AG20443 (cell line): Measurements from ENCODE around the gene CD63.

Experiments
- DNase-seq: peaks from one replicate; pipeline ENCODE4 v3.0.0; 2012; ENCODE audit warnings: low spot score, mixed read lengths

CD63 gene

GRCh38 chr12:55704824-55705718 lies 23.7 kb downstream of the CD63 start:
- no peak for DNase-seq

GRCh38 chr12:55703901-55704761 lies 24.7 kb downstream of the CD63 start:
- DNase-seq = no peak

GRCh38 chr12:55703288-55703687 lies 25.5 kb downstream of the CD63 start:
- DNase-seq = no peak

GRCh38 chr12:55702861-55703260 lies 25.9 kb downstream of the CD63 start:
- DNase-seq = no peak

- DNase-seq = peak; percentile 32
These were observed 28.4 kb downstream of the CD63 start for GRCh38 chr12:55700255-55701018.

- no peak for DNase-seq
These were observed 29.2 kb downstream of the CD63 start for GRCh38 chr12:55699471-55700055.

- no peak for DNase-seq
These were observed 29.8 kb downstream of the CD63 start for GRCh38 chr12:55698965-55699364.

GRCh38 chr12:55698241-55698955 lies 30.4 kb downstream of the CD63 start:
- no peak for DNase-seq

GRCh38 chr12:55697686-55698085 lies 31.1 kb downstream of the CD63 start:
- DNase-seq = no peak

- no peak for DNase-seq
These were observed 31.9 kb downstream of the CD63 start for GRCh38 chr12:55696796-55697462.

GRCh38 chr12:55696141-55696540 lies 32.7 kb downstream of the CD63 start:
- no peak for DNase-seq

GRCh38 chr12:55695349-55695748 lies 33.5 kb downstream of the CD63 start:
- DNase-seq = no peak

- no peak for DNase-seq
These were observed 34.2 kb downstream of the CD63 start for GRCh38 chr12:55694651-55695050.

GRCh38 chr12:55694188-55694515 lies 34.7 kb downstream of the CD63 start:
- DNase-seq = no peak

GRCh38 chr12:55693323-55694187 lies 35.3 kb downstream of the CD63 start:
- no peak for DNase-seq

- no peak for DNase-seq
These were observed 36.0 kb downstream of the CD63 start for GRCh38 chr12:55692631-55693322.

GRCh38 chr12:55688716-55689655 lies 39.8 kb downstream of the CD63 start:
- no peak for DNase-seq

GRCh38 chr12:55687746-55688145 lies 41.1 kb downstream of the CD63 start:
- DNase-seq = no peak
